ENCODE measurements around the gene TXNRD1.
"Not testable (repeated sequence)": the region's sequence is repeated elsewhere in the genome, so short reads cannot be mapped to it uniquely, and the experiment has no call there.

TXNRD1 gene

GRCh38 chr12:104331376-104331775 lies 115.8 kb downstream of the TXNRD1 start:
- no peak for DNase-seq

GRCh38 chr12:104332273-104332672 lies 116.7 kb downstream of the TXNRD1 start:
- DNase-seq: not testable (repeated sequence)

GRCh38 chr12:104333692-104334255 lies 118.2 kb downstream of the TXNRD1 start:
- no peak for DNase-seq

- DNase-seq: no peak
Observed at GRCh38 chr12:104334581-104334980, 119.0 kb downstream of the TXNRD1 start.

- no peak for DNase-seq
Observed at GRCh38 chr12:104336115-104336514, 120.5 kb downstream of the TXNRD1 start.

GRCh38 chr12:104337030-104337558 lies 121.5 kb downstream of the TXNRD1 start:
- no peak for DNase-seq

- DNase-seq: no peak
Observed at GRCh38 chr12:104339663-104340062, 124.1 kb downstream of the TXNRD1 start.

GRCh38 chr12:104340177-104340576 lies 124.6 kb downstream of the TXNRD1 start:
- DNase-seq: no peak

GRCh38 chr12:104340925-104341611 lies 125.5 kb downstream of the TXNRD1 start:
- DNase-seq: no peak

- no peak for DNase-seq
Observed at GRCh38 chr12:104342147-104342546, 126.6 kb downstream of the TXNRD1 start.

GRCh38 chr12:104342635-104343249 lies 127.2 kb downstream of the TXNRD1 start:
- no peak for DNase-seq

- no peak for DNase-seq
Observed at GRCh38 chr12:104344682-104345081, 129.1 kb downstream of the TXNRD1 start.

GRCh38 chr12:104345234-104346066 lies 129.9 kb downstream of the TXNRD1 start:
- DNase-seq: no peak

- DNase-seq: no peak
Observed at GRCh38 chr12:104347374-104348075, 131.9 kb downstream of the TXNRD1 start.

- DNase-seq: no peak
Observed at GRCh38 chr12:104348283-104348993, 132.9 kb downstream of the TXNRD1 start.

- no peak for DNase-seq
Observed at GRCh38 chr12:104348994-104349494, 133.5 kb downstream of the TXNRD1 start.

GRCh38 chr12:104350211-104351056 lies 134.9 kb downstream of the TXNRD1 start:
- no peak for DNase-seq

GRCh38 chr12:104351057-104351983 lies 135.7 kb downstream of the TXNRD1 start:
- DNase-seq: no peak

- no peak for DNase-seq
Observed at GRCh38 chr12:104352106-104352713, 136.6 kb downstream of the TXNRD1 start.

All from bone marrow (tissue), 2 donors.